GM18511 (cell line): Measurements from ENCODE around the gene SPINK1.
"Not testable (repeated sequence)": the region's sequence is repeated elsewhere in the genome, so short reads cannot be mapped to it uniquely, and the experiment has no call there.

Experiments used
- ATAC-seq: cut with Tn5 transposase; IDR thresholded peaks from one replicate; pipeline ENCODE4 v1.9.1; 2021; ENCODE audit warnings: mild to moderate bottlenecking, moderate library complexity; ENCODE audit not compliant: unreplicated experiment

SPINK1 gene

DNA sequence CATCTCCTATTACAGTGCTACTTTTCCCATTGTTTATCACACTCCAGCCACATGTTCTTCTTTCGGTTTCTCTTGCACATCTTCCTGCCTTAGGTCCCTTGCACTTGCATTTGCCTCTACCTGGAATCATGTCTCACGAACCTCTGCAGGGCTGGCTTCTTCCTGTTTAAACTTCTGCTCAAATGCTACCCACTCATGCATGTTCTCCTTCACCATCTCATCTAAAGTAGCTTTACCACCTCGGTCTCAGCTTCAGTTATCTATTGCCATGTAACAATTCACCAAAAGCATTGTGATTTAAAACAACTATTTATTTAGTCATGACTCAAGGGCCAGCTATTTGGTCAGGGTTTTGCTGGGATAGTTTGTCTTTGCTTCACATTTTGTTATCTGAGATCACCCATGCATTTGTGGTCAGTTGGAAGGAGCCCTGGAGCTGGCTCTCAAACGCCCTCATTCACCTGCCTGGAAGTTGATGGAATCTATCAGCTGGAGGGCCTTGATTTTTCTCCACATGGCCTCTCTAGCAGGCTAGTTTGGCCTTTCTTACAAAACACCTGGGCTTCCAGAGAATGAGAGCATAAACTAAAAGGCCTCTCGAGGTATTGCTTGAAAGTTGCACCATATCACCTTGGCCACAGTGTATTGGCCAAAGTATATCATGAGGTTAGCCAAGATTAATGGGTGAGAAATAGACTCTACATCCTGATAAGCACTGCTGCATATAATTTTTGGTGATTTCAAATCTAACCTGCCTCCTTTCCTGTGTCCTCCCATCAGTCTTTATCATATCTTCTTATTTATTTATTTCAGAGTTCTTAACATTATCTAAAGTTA, 21.4 kb downstream of the SPINK1 start:
- no peak for ATAC-seq

DNA sequence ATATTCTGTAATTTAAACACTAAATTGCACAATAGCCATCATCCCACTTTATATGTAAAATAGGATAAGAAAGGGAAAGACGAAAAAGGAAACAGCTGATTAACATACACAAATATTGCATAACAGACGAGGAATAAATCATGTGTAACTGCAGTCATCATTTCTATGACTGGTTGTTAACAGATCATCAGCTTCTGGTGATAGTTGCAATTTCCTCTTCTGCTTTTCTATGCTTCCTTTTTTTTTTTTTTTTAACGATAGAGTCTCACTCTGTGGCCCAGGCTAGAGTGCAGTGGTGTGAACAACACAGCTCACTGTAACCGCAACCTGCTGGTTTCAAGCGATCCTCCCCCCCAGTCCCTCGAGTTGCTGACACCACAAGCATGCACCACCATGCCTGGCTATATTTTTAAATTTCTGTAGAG, 26.4 kb downstream of the SPINK1 start:
- peak; percentile 91 for ATAC-seq

DNA sequence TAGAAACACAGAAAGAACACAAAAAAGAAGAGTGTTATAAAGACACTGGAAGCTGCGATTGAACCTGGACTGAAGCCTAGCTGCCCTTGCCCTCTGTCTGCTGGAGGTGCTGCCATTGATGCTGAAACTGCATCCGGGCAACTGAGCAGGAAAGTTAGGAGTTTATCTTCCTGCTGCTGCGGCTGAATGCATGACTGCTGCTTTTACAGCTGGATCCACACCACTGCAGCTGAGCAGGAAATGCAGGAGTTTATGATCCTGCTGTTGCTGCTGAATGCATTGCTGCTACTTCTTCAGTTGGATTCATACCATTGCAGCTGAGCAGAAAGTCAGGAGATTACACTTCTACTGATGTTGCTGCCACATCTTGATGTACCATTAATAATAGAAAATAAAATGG, 27.1 kb downstream of the SPINK1 start:
- no peak for ATAC-seq

DNA sequence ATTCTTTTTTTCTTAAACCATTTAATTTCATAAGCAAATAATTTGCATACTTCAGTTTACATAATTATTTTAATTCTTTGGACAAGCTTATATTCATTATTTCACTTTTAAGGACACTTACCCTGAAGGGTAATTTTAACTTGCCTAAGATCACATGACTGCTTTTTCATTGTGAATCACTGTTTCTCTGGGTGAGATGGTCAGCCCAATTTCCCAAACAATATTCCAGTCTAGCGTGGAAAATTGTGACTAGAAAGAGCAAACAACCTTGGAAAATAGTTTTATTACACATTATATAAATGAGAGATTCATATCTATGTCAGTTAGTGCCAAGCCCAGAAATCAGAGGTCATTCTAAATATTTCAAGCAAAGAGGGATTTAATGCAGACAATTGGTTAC, 27.5 kb downstream of the SPINK1 start:
- no peak for ATAC-seq

DNA sequence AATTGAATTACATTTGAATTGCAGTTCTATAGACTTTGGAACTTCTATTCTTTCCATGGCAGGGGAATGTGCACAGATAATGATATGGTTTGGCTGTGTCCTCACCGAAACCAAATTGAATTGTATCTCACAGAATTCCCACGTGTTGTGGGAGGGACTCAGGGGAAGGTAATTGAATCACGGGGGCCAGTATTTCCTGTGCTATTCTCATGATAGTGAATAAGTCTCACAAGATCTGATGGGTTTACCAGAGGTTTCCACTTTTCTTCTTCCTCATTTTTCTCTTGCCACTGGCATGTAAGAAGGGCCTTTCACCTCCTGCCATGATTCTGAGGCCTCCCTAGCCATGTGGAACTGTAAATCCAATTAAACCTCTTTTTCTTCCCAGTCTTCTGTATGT, 28.3 kb downstream of the SPINK1 start:
- not testable (repeated sequence) for ATAC-seq

DNA sequence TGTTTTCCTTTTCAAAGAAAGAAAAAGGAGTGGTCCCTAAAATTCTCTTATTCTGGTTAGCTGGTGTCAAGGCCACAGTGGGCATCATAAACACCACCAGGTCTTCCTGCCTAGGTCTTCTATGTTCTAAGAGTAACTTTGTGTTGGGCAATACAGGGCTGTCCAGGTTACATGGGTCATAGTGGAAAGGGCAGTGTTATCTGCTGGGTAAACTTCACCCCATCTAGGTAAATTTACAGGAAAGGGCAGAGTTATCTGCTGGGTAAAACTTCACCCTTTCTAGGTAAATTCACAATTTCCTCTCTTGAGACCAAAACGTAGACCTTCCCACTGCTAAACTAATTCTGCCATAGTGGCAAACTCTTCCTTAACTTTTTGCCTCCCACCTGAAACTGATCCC, 30.0 kb downstream of the SPINK1 start:
- no peak for ATAC-seq

DNA sequence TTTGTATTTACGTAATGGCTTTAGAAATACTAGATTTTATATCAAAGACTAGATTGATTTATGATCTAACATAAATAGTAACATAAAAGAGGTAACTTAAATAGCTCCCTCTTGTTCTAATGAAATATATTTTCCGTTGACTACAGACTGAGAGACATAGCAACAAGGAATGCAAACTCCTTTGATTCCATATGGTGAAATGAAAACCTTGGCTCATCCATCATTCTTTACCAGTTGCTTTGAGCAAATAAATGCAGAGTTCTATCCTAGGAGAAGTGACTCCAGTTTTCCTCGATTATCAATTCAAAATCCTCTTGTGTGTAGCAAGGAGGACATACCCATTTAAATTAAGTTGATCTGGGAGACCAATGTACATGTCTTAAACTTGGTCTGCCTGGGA, 31.0 kb downstream of the SPINK1 start:
- no peak for ATAC-seq

DNA sequence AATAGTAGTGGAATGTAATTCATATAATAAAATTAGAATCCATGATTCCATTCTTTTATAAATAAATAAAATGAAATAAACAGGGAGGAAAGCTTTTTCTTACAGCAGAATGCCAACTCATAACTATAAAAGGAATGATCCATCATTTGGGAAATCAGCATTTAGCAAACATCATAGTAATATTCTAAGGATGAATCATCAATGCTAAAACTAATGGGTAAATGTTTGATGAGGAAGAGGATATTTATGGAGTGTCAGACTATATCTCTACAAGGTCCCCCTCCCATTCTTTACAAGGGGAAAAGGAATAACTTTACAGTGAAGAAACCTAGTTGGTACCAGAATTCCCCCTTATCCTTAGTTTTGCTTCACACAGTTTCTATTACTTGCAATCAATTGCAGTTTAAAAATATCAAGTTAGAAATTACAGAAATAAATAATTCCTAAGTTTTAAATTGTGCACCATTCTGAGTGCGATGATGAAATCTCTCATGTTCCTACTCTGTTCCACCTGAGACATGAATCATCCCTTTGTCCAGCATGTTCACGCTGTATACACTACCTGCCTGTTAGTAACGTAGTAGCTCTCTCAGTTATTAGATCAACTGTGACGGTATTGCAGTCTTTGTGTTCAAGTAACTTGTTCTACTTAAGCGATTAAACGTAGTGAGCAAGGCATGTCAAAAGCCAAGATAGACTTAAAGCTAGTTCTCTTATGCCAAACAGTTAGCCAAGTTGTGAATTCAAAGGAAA, 34.7 kb downstream of the SPINK1 start:
- ATAC-seq, result no peak

DNA sequence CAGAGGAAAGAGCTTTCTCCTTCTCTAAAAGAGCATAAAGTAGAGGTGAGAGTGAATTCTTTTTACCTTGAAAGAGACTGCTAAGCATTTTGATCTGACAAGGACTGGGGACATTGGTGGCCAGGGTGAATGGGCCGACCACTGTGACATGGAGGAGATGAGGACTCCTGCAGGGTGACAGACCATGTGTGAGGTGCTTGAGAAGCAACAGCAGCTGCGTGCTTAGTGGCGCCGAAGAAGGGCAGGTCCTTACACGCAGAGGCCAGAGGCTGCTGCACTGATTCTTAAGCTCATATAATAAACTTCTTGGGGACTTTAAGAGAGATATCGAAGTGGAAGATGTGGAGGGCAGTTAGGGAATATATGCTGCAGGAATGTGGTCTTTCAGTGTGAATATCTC, 40.3 kb downstream of the SPINK1 start:
- ATAC-seq, result no peak

DNA sequence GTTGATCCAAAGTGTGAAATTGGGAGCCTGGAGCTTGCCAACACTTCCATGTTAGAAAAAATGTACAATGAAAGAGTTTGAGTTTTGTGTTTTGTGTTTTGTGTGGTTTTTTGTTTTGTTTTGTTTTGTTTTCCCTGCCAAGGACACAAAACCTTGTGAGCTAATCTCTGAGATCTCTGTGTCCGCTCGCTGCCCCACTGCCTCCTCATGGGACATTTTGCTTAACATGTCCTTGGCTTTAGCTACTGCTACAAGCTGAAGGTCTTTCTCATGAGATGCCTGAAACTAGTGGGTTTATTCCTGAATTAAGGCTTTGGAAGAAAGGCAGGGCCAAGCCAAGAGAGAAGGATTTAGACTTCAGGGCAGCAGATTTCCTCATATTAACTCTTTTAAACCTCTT, 41.7 kb downstream of the SPINK1 start:
- no peak for ATAC-seq

DNA sequence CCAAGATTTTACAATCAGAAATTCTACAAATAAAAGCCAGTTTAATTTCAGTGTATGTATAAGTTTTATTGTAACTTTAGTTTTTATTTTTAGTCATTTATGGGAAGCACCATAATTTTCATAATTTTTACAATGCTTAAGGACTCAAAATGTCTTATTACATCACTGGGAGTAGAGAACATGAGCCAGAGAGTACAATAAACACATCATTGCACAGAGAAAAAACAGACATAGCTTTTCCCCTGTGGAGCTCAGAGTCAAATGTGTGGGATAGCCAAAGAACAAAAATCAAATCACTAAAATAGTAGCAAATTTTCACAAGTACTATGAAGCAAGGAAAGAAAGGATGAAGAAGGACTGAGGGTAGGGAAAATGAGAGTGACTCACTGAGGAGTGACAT, 43.4 kb downstream of the SPINK1 start:
- ATAC-seq, result no peak

DNA sequence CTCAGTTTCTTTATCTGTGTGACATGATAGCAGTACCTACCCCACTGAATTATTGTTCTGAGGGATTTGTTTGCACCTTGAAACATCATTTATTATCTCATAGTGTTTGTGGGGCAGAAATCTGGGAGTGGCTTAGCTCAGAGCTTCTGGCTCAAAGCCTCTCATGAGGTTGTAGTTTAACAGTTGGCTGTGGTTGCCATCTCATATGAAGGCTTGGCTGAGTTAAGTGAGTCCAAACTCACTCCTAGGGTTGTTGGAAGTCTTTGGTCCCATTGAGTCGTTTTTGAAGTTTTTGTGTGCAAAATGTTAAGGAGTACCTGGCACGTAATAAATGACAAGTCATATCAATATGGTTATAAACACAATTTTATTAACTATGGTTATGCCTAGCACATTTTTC, 45.3 kb downstream of the SPINK1 start:
- ATAC-seq, result no peak

DNA sequence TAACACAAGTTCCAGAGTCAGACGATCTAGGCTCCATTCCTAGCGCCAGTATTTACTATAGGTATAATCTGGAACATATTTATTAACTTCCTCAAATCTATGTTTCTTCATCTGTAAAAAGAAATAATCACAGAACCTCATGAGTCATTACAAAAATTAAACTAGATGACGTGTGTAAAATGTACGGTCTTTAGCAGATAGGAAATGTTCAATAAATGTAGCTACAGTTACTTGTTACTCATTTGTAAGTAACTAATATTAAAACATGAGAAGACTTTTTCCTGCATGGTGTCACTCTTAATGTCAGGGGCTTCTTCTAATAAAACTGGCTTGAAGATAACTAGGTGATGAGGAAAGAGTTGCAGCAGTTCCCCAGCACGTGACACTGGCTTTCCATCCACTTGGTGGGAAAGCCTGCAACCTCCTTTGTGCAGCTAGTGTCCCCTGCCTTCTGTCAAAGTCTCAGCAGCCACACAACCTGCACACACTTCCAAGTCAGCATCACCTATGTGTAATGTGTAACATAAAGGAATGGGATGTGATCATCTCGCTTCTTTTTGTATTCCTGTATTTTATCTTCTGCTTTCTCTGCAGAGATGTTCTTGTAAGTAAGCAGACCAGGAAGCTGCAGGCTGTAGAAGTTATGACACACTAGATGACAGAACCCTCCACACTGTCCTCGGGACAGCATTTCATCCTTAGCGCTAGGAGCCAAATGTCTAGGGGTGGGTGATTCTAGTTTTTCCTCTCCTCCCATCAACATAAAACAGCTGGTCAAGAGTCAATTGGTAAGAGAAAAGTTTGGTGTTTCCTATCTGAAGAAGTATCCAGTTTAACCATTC, 47.1 kb downstream of the SPINK1 start:
- ATAC-seq, result no peak

DNA sequence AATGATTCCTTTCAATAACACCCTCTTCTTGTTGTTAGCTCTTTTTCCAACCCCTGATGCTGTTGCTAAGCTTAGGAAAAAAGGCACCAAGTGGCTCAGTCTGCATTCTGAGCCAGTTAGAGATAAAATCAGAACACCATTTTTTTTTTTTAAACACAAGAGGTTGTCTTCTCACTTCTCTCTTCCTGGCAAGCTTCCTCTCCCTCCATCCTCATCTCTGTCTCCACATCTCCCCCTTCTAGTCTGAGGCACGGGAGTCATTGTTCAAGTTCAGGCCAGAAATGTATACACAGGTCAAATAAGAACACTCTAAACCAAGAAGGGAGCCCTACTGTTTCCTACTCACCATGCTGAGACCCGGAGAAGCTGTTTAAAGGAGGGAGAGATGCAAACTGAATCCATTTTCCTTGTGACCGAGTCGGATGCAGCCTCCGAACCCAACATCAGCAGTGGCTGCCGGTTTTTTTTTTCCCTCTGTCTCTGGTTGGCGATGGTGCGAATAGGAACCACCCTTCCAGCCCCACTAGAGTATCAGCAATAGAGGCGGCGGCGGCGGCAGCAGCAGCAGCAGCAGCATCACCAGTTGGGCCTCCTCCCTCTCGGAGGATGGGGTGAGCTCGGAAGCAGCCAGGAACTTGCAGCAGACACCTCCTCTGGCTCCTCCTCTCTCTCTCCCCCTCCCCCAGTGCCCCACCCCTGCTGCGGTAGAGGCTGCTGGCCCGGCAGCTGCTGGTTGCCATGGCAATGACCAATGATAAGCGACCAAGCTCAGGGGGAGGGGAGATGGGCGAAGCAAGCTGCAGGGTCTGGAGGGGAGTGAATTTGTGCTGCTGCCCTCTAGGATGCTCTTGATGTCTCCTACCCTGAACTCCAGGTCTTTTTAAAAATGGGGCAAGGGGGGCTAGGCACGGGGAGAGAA, 49.1 kb downstream of the SPINK1 start, which contains the start of gene JAKMIP2:
TSS of gene JAKMIP2 (minus strand) at position 619 of the 919 bp plus-strand sequence. CDS start 110,922 bp downstream, outside the sequence.
- peak; percentile 91 for ATAC-seq

DNA sequence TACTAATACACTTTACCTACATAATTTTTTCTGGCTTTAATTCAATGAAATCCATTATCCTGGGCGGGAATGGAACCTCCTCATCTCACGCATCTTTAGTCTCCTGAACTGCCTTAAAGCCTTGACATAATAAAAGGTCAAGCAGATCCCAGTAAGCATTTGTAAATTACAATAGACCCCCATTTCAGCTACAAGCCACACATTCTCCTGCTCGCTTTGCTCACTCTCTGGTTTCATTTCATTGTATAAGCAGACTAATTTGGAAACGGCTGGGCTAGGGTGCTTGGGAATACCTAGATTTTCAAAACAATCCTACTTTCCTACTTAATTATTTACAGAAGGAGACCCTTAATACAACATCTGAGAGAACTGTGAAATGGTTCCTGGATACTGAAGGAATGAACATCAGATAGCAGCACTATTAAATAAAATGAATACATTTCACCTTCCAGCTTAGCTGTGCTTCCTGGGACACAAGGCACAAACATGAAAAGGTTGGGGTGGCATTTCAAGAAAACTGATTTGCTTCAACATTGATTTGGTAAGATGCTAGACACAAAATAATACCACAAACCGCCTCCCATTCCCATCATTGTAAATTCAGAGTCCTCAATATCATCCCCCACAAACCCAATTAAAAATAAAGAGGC, 50.4 kb downstream of the SPINK1 start:
- no peak for ATAC-seq

DNA sequence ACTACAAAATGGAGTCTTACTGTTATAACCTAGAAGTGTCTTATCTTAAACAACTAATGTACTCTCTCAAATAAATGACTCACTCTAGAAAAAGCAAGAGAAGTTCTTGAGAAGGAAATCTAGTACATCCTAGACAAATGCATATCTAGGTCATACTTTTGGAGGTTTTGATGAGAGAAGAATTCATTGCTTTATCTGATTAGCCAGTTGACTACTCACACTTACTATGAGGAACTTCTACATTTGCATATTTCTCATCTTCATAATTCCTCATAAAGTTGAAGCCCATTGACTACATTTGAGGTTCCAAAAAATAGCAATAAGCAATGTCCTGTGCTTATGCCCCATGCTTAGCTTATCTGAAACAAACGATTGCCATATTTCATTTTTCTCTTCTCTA, 51.8 kb downstream of the SPINK1 start:
- no peak for ATAC-seq

DNA sequence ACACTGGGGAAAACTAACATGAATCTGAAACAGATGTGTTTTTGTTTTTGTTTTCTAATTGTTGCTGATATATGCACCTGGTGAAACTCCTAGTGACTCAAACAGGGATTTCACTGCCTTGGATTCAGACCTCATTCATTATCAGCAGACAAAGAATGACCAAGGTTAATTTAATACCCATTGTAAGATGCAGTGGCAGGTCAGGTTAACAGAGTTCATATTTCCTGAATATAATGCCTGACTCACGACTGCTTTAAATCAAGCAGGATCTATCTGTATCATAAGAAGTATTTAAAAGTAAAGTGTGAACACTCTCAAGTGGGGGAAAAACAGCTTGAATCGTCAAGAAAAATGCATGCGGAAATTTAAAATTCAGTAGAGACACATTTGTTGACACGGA, 54.5 kb downstream of the SPINK1 start:
- ATAC-seq, result no peak
